Glomerular visceral epithelial cell (primary cell): ENCODE measurements around the gene ZNF28.
"Not testable (repeated sequence)": the region's sequence is repeated elsewhere in the genome, so short reads cannot be mapped to it uniquely, and the experiment has no call there.

Experiments
- DNase-seq: peaks from one replicate; pipeline ENCODE4 v3.0.0-alpha.2; 2016; ENCODE audit errors: extremely low spot score

Gene ZNF28

DNA sequence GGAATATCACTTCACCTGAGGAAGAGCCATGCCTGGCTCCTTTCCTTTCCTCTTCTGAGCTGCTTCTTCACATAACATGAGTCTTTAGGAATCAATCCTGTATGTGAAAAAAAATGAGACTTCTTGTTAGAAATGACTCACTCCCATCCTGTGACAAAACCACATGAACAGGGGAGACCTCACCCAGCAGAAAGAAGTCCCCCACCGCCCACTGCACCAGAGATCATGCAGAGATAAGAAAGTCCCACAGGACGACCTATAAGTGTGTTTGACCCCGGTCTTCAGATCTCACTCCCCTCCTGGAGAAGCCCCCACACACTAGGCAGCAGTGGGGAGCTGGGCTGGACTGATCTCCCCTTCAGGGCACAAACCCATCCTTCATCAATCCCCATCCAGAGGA, 42.6 kb downstream of the ZNF28 start:
- no peak for DNase-seq

DNA sequence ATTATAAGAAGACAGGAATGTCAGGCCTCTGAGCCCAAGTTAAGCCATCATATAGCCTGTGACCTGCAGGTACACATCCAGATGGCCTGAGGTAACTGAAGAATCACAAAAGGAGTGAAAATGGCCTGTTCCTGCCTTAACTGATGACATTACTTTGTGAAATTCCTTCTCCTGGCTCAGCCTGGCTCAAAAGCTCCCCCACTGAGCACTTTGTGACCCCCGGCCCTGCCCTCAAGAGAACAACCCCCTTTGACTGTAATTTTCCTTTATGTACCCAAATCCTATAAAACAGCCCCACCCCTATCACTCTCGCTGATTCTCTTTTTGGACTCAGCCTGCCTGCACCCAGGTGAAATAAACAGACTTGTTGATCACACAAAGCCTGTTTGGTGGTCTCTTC, 65.0 kb downstream of the ZNF28 start:
- DNase-seq = not testable (repeated sequence)

DNA sequence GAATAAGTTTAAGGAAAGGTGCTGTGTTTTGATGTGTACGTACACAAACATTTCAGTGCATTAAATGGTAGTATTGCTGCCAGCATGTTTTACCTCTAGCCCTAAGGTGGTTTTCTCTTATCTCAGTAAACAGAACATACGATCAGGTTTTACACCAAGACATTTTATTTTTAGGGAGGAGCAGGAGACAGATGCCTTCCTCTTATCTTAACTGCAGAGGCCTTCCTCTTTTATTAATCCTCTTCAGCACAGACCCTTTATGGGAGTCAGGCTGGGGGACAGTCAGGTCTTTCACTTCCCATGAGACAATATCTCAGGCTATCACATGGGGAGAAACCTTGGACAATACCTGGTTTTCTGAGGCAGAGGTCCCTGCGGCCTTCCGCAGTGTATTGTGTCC, 71.7 kb downstream of the ZNF28 start:
- no peak for DNase-seq

DNA sequence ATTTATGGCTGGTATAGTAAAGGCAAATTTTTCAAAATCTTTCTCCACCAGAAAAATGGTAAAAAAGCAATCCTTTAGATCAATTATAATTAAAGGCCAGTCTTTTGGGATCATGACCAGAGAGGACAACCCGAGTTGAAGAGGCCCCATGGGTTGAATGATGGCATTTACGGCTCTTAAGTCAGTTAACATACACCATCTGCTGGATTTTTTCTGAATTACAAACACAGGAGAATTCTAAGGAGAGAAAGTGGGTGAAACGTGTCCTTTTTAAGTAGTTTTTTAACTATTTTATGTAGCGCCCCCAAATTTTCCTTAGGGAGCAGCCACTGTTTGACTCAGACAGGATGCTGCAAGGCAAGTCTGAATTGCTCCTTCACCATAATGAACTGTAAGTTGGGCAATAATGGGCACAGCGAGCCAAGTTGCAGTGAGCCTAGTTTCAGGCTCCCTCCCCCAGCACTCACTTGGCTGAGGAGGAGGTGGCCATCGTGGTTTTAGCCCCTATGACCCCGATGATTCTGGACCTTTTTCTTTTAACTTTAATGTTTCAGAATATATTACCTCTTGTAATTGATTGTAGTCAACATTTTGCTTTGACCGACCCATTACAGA, 73.0 kb downstream of the ZNF28 start:
- no peak for DNase-seq
